NCI-H524 treated with DMSO at 0.1 percent for 48 hours (cell line): Measurements from ENCODE around the gene ZBTB20.

Experiments used
- DNase-seq: peaks from one replicate; lab custom pipeline; 2025; lab: John Stamatoyannopoulos, UW

ZBTB20 gene

DNA sequence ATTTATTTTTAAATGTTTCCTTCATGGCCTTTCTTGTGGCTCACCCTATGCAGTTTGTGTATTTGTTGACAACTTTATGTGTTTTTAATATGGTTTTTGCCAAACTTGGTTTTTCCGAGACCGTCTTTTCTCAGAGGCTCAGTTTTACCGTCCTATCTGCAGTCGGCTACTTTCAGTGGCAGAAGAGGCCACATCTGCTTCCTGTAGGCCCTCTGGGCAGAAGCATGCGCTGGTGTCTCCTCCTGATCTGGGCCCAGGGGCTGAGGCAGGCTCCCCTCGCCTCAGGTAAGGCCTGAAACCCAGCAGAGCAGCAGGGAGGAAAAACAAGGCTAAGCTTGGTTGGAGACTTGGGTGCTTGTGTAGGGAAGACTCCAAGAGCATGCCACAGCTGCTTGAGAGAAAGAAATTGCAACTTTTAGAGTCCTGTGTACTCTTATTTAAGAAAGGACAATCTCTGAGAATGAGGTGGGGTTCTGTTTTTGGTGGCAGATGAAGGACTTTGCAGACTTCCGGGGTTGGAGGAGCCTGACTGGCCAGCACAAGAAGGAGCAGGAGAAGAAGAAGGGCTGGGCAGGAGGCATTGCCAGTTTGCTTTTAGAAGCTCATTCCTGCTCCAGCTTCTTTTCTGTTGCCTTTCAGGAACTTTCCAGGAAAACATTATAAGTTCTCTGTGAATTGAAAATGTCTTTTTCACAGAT is 853.1 kb downstream of the ZBTB20 start, which contains the start of gene TIGIT:
TIGIT (plus strand) TSS at position 191 of the 698 bp plus-strand sequence; CDS start at position 225, 34 bp downstream.
- no peak for DNase-seq

GRCh38 chr3:114290911-114291901 is 855.9 kb downstream of the ZBTB20 start:
- peak; percentile 61 for DNase-seq

GRCh38 chr3:114286266-114286665 is 860.8 kb downstream of the ZBTB20 start:
- DNase-seq, result no peak

GRCh38 chr3:114285648-114286230 is 861.3 kb downstream of the ZBTB20 start:
- DNase-seq, result no peak

- no peak for DNase-seq
Measured at GRCh38 chr3:114284644-114285043, 862.4 kb downstream of the ZBTB20 start.
